ENCODE measurements around the gene HYLS1.
"Not testable (repeated sequence)": the region's sequence is repeated elsewhere in the genome, so short reads cannot be mapped to it uniquely, and the experiment has no call there.

HYLS1 gene

DNA sequence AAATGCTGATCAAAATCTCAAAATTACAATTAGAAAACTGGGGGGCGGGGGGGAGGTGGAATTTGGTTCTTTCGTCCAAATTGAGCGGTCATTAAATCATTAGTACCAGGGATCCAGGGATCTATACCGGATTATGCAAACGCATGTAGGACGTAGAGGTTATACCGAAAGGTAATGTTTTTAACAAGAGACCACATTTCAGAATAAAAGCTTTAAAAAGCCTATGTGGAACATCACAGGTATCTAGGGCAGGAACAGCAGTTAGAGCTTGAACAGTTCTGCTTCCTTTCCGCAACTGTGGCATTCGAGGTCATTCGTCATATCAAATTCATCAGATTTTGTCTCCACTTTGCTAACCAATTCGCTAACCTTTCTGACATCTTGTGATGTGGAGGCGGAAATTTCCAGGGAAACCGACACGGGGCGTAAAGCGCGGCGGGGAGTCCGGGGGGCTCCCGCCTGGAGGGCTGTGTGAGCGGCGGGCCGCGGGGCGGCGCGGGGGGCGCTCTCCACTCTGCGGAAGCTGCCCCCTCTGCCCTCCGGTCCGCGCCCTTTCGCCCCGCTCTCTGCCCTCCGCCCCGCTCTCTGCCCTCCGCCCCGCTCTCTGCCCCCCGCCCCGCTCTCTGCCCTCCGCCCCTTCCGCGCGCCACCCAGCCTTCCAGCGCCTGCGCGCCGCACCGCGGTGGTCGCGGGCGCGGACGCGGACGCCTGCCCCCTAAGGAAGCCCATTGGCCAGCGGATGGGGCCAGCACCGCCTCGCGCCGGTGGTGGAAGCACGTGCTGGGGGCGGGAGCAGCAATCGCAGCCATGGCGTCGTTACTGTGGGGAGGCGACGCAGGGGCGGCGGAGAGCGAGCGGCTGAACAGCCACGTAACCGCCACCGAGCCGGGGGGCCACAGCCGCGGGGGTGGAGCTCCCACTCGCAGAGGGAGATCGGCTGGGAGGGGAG is 16.5 kb downstream of the HYLS1 start, which contains the start of gene DDX25:
DDX25 (plus strand) TSS at position 798 of the 949 bp plus-strand sequence; CDS start at position 808, 10 bp downstream.
- no peak for DNase-seq (ENCODE audit: low read depth)

DNA sequence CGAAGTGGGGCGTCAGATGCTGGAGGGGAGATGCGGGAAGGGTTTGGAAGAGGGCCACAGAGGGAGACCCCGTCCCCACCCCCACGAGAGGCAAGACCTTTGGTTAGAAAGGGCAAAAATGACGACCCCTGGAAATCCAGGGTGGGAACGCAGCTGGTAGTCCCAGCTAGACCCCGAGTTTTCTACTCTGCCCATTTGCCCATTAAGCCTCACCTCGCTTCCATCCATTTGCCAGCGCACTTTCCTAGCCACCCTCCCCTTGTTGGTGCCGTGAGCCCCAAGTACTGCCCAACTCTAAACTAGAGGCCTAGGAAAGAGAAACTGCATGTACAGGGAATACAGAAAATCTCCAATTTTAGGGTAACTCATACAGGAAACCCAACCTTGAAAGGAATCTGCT is 17.2 kb downstream of the HYLS1 start:
- no peak for DNase-seq (ENCODE audit: low read depth)

GRCh38 chr11:125910226-125910849 is 22.9 kb downstream of the HYLS1 start:
- no peak for DNase-seq (ENCODE audit: low read depth)

- not testable (repeated sequence) for DNase-seq (ENCODE audit: low read depth)
These were observed 27.1 kb downstream of the HYLS1 start for GRCh38 chr11:125914601-125915000.

DNA sequence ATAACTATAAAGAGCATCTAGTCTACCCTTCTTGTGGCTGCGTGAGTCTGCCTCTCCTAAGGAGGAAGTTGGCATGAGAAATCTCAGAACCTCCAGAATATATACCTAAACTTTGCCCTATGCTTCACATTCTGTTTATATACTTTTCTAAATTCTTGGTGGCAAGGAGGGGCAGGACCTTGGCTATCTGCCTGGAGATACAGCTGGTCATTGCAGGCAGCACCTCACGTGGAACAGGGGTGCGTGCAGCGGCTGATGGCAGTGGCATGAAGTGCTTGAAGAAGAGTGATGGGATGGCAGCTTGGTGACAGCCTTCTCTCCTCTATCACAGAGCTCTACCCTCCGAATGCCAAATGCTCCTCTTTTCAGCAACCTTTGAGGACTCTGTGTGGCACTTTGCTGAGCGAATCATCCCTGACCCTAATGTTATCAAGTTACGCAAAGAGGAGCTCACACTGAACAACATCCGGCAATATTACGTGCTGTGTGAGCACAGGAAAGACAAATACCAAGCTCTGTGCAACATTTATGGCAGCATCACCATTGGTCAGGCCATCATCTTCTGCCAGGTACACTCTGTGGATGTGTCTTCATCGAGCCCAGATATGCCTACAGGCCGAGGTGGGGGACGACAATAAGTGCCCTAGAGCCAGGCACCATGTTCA is 29.3 kb downstream of the HYLS1 start:
- no peak for DNase-seq (ENCODE audit: low read depth)

GRCh38 chr11:125918140-125918840 is 30.8 kb downstream of the HYLS1 start:
- DNase-seq (ENCODE audit: low read depth), result no peak

DNA sequence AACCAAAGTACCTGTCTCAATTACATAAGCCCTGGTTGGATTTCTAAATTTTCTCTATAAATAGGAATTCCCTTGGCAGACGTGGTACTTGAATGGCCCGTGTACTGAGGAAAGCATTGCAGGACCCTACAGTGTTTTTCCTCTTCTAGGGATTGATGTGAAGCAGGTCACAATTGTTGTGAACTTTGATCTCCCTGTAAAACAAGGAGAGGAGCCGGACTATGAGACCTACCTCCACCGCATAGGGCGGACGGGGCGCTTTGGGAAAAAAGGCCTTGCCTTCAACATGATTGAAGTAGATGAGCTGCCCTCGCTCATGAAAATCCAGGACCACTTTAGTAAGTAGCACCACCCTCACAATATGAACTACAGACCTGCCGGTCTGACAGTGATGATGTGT is 33.6 kb downstream of the HYLS1 start:
- DNase-seq (ENCODE audit: low read depth), result no peak

DNA sequence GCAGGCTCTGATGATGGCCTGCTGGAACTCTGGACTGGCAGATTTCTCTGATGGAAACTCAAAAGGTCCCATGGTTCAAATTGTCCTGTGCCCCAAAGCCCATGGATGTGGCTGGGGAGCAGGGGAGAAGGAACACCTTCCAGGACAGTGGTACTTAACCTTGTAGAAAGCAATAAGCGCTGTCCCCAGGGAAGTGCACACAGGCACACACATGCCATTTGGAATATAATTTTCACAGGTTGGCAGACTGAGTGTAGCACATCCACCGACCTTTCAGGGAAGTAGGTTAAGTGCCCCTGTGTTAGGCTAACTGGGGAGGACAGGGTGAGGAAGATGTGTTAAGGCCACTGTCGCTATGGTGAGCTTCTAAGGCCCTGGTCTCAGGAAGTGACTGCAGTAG is 34.7 kb downstream of the HYLS1 start:
- DNase-seq (ENCODE audit: low read depth), result no peak

- DNase-seq (ENCODE audit: low read depth), result peak; percentile 38
These were observed 35.6 kb downstream of the HYLS1 start for GRCh38 chr11:125923012-125923579.

GRCh38 chr11:125923633-125924032 is 36.2 kb downstream of the HYLS1 start:
- DNase-seq (ENCODE audit: low read depth), result no peak

GRCh38 chr11:125924384-125925007 is 37.0 kb downstream of the HYLS1 start:
- no peak for DNase-seq (ENCODE audit: low read depth)

- DNase-seq (ENCODE audit: low read depth), result no peak
These were observed 37.8 kb downstream of the HYLS1 start for GRCh38 chr11:125925247-125925740.

GRCh38 chr11:125925804-125926203 is 38.3 kb downstream of the HYLS1 start:
- DNase-seq (ENCODE audit: low read depth), result no peak

DNA sequence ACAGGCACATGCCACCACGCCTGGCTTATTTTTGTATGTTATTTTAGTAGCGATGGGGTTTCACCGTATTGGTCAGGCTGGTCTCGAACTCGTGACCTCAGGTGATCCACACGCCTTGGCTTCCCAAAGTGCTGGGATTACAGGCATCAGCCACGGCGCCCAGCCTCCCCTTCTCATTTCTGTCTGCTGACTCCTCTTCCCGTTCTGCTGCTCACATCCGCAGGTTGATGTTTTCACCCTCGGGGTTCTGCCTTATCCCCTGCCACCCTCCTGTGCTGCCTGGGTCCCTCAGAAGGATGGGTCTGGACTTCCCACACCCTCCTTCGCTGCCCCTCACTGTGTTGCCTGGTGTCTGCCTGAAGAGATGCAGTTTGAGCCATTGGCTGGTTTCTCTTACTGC is 39.2 kb downstream of the HYLS1 start:
- no peak for DNase-seq (ENCODE audit: low read depth)

DNA sequence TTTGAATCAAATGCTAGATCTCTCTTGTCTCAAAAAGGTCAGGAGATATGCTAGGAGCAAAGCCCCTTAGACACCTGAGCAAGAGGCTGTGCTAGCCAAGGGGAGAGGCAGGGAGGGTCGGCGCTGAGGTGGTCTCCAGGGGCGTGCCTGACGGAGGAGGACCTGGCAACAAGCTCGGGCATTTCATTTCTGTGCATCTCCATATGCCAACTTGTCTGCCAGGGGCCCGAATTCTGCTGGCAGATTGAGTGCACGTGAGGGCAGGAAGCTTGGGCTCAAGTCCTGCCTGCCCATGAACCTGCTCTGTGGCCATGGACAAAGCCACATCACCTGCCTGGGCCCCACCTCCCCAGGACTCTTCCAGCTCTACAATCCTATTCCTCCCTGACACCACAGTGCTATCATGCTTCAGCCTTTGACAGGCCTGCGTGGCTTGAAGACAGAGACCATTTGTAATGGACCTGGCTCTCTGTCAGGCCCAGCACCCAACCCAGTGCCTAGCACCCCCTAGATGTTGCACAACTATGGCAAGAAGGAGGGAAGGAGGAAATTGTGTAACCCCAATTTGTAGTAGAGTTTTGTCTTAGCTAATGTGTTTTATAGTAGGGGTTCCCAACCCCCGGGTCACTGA is 42.1 kb downstream of the HYLS1 start:
- DNase-seq (ENCODE audit: low read depth), result no peak

DNA sequence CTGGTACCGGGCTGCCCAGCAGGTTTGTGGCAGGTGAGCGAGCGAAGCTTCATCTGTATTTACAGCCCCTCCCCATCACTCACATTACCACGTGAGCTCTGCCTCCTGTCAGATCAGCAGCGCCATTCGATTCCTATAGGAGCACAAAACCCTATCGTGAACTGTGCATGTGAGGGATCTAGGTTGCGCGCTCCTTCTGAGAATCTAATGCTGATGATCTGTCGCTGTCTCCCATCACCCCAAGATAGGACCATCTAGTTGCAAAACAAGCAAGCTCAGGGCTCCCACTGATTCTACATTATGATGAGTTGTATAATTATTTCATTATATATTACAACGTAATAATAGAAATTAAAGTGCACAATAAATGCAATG is 42.6 kb downstream of the HYLS1 start:
- DNase-seq (ENCODE audit: low read depth), result no peak

GRCh38 chr11:125931116-125931515 is 43.6 kb downstream of the HYLS1 start:
- DNase-seq (ENCODE audit: low read depth), result no peak

- DNase-seq (ENCODE audit: low read depth), result no peak
These were observed 44.2 kb downstream of the HYLS1 start for GRCh38 chr11:125931668-125932067.

- DNase-seq (ENCODE audit: low read depth), result no peak
These were observed 44.8 kb downstream of the HYLS1 start for GRCh38 chr11:125932301-125932700.

DNA sequence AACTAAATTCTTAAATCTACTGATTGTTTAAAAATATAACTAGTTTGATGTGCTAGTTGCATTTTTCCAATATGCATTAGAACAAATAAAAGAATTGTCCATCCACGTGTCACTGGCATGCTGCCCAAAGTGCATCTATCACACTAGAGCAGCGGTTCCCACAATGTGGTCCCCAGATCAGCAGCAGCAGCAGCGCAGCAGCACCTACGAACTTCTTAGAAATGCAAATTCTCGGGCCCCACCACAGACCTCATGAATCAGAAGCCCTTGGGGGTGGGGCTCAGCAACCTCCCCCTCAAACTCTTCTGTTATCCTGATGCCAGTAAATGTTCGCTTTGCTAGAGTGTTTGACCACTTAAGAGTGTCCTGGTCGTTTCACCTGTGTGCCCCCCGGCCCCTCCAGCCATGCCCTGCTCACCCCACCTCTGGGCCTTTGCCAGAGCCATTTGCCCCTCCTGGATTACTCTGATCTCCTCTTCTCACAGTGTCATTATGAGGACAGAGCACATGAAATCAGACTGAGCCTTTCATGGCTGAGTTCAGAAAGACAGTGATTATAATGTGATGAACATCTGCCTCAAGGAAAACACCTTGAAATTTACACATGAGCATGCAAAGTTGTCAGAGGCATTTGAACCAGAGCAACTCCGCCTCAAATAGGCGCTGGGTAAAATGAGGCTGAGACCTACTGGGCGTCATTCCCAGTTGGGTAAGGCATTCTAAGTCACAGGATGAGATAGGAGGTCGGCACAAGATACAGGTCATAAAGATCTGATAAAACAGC is 45.8 kb downstream of the HYLS1 start:
- no peak for DNase-seq (ENCODE audit: low read depth)
